ENCODE data around the gene CCDC74A.
"Not testable (repeated sequence)": the region's sequence is repeated elsewhere in the genome, so short reads cannot be mapped to it uniquely, and the experiment has no call there.

The CCDC74A gene

GRCh38 chr2:131529864-131530445 is 2.3 kb downstream of the CCDC74A start:
- DNase-seq = not testable (repeated sequence)

GRCh38 chr2:131530626-131531344 is 3.1 kb downstream of the CCDC74A start:
- DNase-seq = not testable (repeated sequence)

- not testable (repeated sequence) for DNase-seq
Measured at GRCh38 chr2:131531547-131532185, 4.0 kb downstream of the CCDC74A start.

GRCh38 chr2:131532723-131533608 is 5.3 kb downstream of the CCDC74A start:
- DNase-seq = not testable (repeated sequence)

GRCh38 chr2:131533609-131534316 is 6.1 kb downstream of the CCDC74A start:
- DNase-seq = not testable (repeated sequence)

- not testable (repeated sequence) for DNase-seq
Measured at GRCh38 chr2:131534317-131534672, 6.6 kb downstream of the CCDC74A start.

- DNase-seq = not testable (repeated sequence)
Measured at GRCh38 chr2:131534965-131535364, 7.3 kb downstream of the CCDC74A start.

GRCh38 chr2:131535526-131535925 is 7.8 kb downstream of the CCDC74A start:
- DNase-seq = no peak

- not testable (repeated sequence) for DNase-seq
Measured at GRCh38 chr2:131535951-131536826, 8.5 kb downstream of the CCDC74A start.

GRCh38 chr2:131536841-131537240 is 9.2 kb downstream of the CCDC74A start:
- not testable (repeated sequence) for DNase-seq

GRCh38 chr2:131538856-131539255 is 11.2 kb downstream of the CCDC74A start:
- not testable (repeated sequence) for DNase-seq

- DNase-seq = no peak
Measured at GRCh38 chr2:131542438-131543384, 15.0 kb downstream of the CCDC74A start.

- no peak for DNase-seq
Measured at GRCh38 chr2:131543385-131543891, 15.8 kb downstream of the CCDC74A start.

- DNase-seq = not testable (repeated sequence)
Measured at GRCh38 chr2:131544006-131544812, 16.5 kb downstream of the CCDC74A start.

- not testable (repeated sequence) for DNase-seq
Measured at GRCh38 chr2:131544813-131545165, 17.1 kb downstream of the CCDC74A start.

GRCh38 chr2:131552871-131553270 is 25.2 kb downstream of the CCDC74A start:
- DNase-seq = no peak

- DNase-seq = no peak
Measured at GRCh38 chr2:131556998-131557397, 29.3 kb downstream of the CCDC74A start.

- DNase-seq = no peak
Measured at GRCh38 chr2:131557558-131558321, 30.1 kb downstream of the CCDC74A start.
